Measurements from ENCODE around the gene KMT2A. TPM values are rescaled to one million over a fixed set of nuclear protein-coding genes. Genes with fewer than 3 reads are reported as not detected.

The KMT2A gene
- total and polyA plus RNA-seq, 2 donors (not counting 3 experiments of a cell fraction or from before 2014, with no cell fraction given) = 23.5 to 63.9 TPM

DNA sequence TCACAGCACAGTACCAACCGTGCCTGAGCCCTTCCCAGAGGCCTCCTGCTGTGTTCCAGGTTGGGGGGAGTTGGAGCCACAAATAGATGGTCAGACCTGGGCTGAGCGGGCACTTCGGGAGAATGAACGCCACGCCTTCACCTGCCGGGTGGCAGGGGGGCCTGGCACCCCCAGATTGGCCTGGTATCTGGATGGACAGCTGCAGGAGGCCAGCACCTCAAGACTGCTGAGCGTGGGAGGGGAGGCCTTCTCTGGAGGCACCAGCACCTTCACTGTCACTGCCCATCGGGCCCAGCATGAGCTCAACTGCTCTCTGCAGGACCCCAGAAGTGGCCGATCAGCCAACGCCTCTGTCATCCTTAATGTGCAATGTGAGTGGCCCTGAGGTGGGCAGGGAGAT lies 95.8 kb downstream of the KMT2A start:
- Histone ChIP-seq H3K9me3 (replicated peaks; ENCODE audit: control insufficient read depth, insufficient read depth, low read length) (no peaks in the 10 kb centered on the region), H3K9ac (replicated peaks; ENCODE audit: extremely low read depth, insufficient read depth, low read length) (no peak overlapping the region), H3K4me3 (replicated peaks in 1 of 3; ENCODE audit: insufficient read depth in 1 of 3, low read depth in 1 of 3, low read length in 3 of 3) (no peak overlapping the region), H3K36me3 (ENCODE audit: control insufficient read depth in 2 of 2, extremely low read depth in 1 of 2, insufficient read depth in 2 of 2, low read length in 2 of 2) (peaks cover 0 to 2% of the 10 kb centered on the region in 2 experiments), H3K4me2 (ENCODE audit: insufficient read depth, low read length) (no peak overlapping the region), H3K27ac (ENCODE audit: insufficient read depth, low read depth, low read length) (no peak overlapping the region), H4K20me1 (replicated peaks; ENCODE audit: control insufficient read depth, extremely low read depth, insufficient read depth, low read length) (no peaks in the 10 kb centered on the region), H3K27me3 (ENCODE audit: control insufficient read depth in 2 of 2, insufficient read depth in 2 of 2, low read length in 2 of 2) (no peaks in the 10 kb centered on the region), H2AFZ (ENCODE audit: low read depth, low read length) (no peak overlapping the region), H3K4me1 (ENCODE audit: control insufficient read depth, extremely low read depth, insufficient read depth, low read length) (peaks cover 10% of the 10 kb centered on the region), H3K9me1 (replicated peaks; ENCODE audit: control insufficient read depth, extremely low read depth, insufficient read depth, low read length) (no peaks in the 10 kb centered on the region), H3K79me2 (ENCODE audit: control insufficient read depth, insufficient read depth, low read length) (no peaks in the 10 kb centered on the region)
- intact Hi-C loops (cut with micrococcal nuclease) (no loop called here), dilution Hi-C loops (cut with MboI; ENCODE audit: extremely low pct_ligation_motif_present, low sequenced_read_pairs) (no loop called here)
- POLR2A ChIA-PET = no interaction called here
- FAIRE-seq (no peak), DNase-seq (ENCODE audit: low read depth, low spot score) (no peak)
- TF ChIP-seq EZH2 (IDR thresholded peaks at IDR 0.05; ENCODE audit: borderline replicate concordance, low read depth, low read length, severe bottlenecking) (no peak), POLR2AphosphoS5 (IDR thresholded peaks at IDR 0.05; ENCODE audit: insufficient read depth, low read depth, low read length) (no peak), MAX (IDR thresholded peaks at IDR 0.05; ENCODE audit: insufficient read depth, insufficient read length) (no peak), GATA2 (IDR thresholded peaks at IDR 0.05; ENCODE audit: insufficient read depth, insufficient read length, low read depth, low read length) (no peak), JUN (IDR thresholded peaks at IDR 0.05; ENCODE audit: borderline replicate concordance, insufficient read depth, insufficient read length, low read depth) (no peak), POLR2A (IDR thresholded peaks at IDR 0.05; ENCODE audit: low read depth, low read length) (no peak), FOS (IDR thresholded peaks at IDR 0.05; ENCODE audit: borderline replicate concordance, insufficient read depth, low read length) (no peak), MYC (IDR thresholded peaks at IDR 0.05; ENCODE audit: low read depth, low read length) (no peak)
- TF ChIP-seq, protein P1, sequence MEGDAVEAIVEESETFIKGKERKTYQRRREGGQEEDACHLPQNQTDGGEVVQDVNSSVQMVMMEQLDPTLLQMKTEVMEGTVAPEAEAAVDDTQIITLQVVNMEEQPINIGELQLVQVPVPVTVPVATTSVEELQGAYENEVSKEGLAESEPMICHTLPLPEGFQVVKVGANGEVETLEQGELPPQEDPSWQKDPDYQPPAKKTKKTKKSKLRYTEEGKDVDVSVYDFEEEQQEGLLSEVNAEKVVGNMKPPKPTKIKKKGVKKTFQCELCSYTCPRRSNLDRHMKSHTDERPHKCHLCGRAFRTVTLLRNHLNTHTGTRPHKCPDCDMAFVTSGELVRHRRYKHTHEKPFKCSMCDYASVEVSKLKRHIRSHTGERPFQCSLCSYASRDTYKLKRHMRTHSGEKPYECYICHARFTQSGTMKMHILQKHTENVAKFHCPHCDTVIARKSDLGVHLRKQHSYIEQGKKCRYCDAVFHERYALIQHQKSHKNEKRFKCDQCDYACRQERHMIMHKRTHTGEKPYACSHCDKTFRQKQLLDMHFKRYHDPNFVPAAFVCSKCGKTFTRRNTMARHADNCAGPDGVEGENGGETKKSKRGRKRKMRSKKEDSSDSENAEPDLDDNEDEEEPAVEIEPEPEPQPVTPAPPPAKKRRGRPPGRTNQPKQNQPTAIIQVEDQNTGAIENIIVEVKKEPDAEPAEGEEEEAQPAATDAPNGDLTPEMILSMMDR (IDR thresholded peaks at IDR 0.05; ENCODE audit: extremely low read depth in 1 of 2, insufficient read depth in 1 of 2, low read depth in 1 of 2, low read length in 2 of 2) = no peak
- CTCF ChIA-PET = no interaction called here
- BruUV-seq (replicated peaks) = no TSS peak
